ENCODE data around the gene TAF11L12. TPM values are rescaled to one million over a fixed set of nuclear protein-coding genes. Genes with fewer than 3 reads are reported as not detected.
"Not testable (repeated sequence)": the region's sequence is repeated elsewhere in the genome, so short reads cannot be mapped to it uniquely, and the experiment has no call there.

Gene TAF11L12
- total and polyA plus RNA-seq, 2 donors from 2014 or later, result not detected

DNA sequence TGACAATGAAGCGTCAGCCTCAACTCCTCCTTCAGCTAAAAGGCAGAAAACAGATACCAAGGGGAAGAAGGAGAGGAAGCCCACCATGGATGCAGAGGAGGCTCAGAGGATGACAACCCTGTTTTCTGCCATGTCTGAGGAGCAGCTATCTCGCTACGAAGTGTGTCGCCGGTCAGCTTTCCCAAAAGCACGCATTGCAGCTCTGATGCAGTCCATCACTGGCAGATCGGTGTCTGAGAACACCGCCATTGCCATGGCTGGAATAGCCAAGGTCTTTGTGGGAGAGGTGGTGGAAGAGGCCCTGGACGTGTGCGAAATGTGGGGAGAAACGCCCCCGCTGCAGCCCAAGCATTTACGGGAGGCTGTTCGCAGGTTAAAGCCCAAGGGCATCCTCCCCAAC lies 5.2 kb upstream of the TAF11L12 start:
- no peaks in the 10 kb centered on the region for H3K4me1 ChIP-seq (ENCODE audit: control insufficient read depth in 2 of 3, insufficient read depth in 2 of 3, low read depth in 1 of 3, low read length in 3 of 3)
- no peak for TF ChIP-seq CTCF (IDR thresholded peaks at IDR 0.05; ENCODE audit: borderline replicate concordance, extremely low read depth, insufficient read depth)
- no peak for DNase-seq

DNA sequence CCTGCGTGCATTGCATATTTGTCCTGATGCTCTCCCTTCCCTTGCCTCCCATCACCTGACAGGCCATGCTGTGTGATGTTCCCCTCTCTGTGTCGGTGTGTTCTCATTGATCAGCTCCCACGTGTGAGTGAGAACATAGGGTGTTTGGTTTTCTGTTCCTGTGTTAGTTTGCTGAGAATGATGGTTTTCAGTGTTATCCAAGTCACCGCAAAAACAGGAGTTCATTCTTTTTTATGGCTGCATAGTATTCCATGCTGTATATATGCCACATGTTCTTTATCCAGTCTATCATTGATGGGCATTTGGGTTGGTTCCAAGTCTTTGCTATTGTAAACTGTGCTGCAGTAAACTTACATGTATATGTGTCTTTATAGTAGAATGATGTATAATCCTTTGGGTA lies 2.7 kb upstream of the TAF11L12 start:
- H3K9me3 ChIP-seq (ENCODE audit: control insufficient read depth in 2 of 3, insufficient read depth in 1 of 3, low read length in 3 of 3); H3K9ac ChIP-seq (ENCODE audit: low read length in 3 of 3); DNase-seq; H3K27ac ChIP-seq (ENCODE audit: low read depth in 2 of 2, low read length in 2 of 2); intact Hi-C loops (cut with DNase I); H3K27me3 ChIP-seq (ENCODE audit: control insufficient read depth, insufficient read depth, low read length); H3K4me1 ChIP-seq (ENCODE audit: control insufficient read depth in 2 of 3, insufficient read depth in 2 of 3, low read depth in 1 of 3, low read length in 3 of 3); H3K36me3 ChIP-seq (ENCODE audit: control insufficient read depth in 2 of 3, insufficient read depth in 3 of 3, low read length in 3 of 3); FAIRE-seq; H3K4me3 ChIP-seq (ENCODE audit: low read length in 3 of 3): not testable (repeated sequence)

More for the DNA sequence above, 5.2 kb upstream of the TAF11L12 start:
- H3K9me3 ChIP-seq (ENCODE audit: control insufficient read depth in 2 of 3, insufficient read depth in 1 of 3, low read length in 3 of 3), result no peaks in the 10 kb centered on the region
- no peaks in the 10 kb centered on the region for H3K36me3 ChIP-seq (ENCODE audit: control insufficient read depth in 2 of 3, insufficient read depth in 3 of 3, low read length in 3 of 3)
- FAIRE-seq, result no peak
- no peaks in the 10 kb centered on the region for H3K27me3 ChIP-seq (ENCODE audit: control insufficient read depth, insufficient read depth, low read length)
- no peak overlapping the region for H3K4me3 ChIP-seq (ENCODE audit: low read length in 3 of 3)
- intact Hi-C loops (cut with DNase I), result no loop called here
- no peak overlapping the region for H3K27ac ChIP-seq (ENCODE audit: low read depth in 2 of 2, low read length in 2 of 2)
- no peak overlapping the region for H3K9ac ChIP-seq (ENCODE audit: low read length in 3 of 3)

DNA sequence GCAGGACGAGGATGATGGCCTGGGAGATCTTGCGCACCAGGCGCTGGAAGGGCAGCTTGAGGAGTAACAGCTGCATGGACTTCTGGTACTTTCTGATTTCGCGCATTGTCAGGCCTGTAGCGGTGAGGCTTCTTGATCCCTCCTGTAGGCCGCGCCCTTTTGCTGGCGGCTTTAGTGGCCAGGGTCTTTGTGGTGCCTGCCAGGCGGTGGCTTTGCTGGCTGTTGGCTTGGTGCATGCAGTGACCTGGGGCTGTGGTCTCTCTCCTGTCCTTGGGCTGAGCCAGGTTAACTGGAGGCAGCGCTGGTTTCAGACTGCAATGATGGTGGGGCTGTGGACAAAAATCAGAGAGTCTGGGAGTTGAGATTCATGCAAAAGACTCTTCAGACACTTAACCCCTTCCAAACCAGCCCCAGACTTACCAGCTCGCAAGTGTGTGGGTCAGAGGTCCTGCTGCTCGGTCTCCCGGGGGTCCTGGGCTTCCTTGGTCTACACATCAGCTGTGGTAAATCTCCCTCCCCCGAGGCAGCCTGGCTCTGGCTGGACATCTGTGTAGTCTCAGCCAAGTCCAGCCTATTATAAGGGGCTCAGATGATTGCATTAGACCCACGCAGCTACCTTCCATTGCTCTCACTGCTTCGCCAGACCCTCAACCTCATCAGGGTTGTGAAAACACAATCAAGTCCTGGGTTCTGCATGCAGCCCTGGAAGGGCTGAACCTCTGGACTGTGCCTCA lies 4.8 kb downstream of the TAF11L12 start:
- no peaks in the 10 kb centered on the region for H3K4me1 ChIP-seq (ENCODE audit: control insufficient read depth in 2 of 3, insufficient read depth in 2 of 3, low read depth in 1 of 3, low read length in 3 of 3)
- DNase-seq, result no peak
- no peaks in the 10 kb centered on the region for H3K9me3 ChIP-seq (ENCODE audit: control insufficient read depth in 2 of 3, insufficient read depth in 1 of 3, low read length in 3 of 3)
- no peak overlapping the region for H3K27ac ChIP-seq (ENCODE audit: low read depth in 2 of 2, low read length in 2 of 2)
- intact Hi-C loops (cut with DNase I), result no loop called here
- H3K9ac ChIP-seq (ENCODE audit: low read length in 3 of 3), result no peak overlapping the region
- no peak for FAIRE-seq
- H3K27me3 ChIP-seq (ENCODE audit: control insufficient read depth, insufficient read depth, low read length), result no peaks in the 10 kb centered on the region
- H3K4me3 ChIP-seq (ENCODE audit: low read length in 3 of 3), result no peak overlapping the region
- H3K36me3 ChIP-seq (ENCODE audit: control insufficient read depth in 2 of 3, insufficient read depth in 3 of 3, low read length in 3 of 3), result no peaks in the 10 kb centered on the region
- TF ChIP-seq CTCF (IDR thresholded peaks at IDR 0.05; ENCODE audit: borderline replicate concordance, extremely low read depth, insufficient read depth), result no peak

DNA sequence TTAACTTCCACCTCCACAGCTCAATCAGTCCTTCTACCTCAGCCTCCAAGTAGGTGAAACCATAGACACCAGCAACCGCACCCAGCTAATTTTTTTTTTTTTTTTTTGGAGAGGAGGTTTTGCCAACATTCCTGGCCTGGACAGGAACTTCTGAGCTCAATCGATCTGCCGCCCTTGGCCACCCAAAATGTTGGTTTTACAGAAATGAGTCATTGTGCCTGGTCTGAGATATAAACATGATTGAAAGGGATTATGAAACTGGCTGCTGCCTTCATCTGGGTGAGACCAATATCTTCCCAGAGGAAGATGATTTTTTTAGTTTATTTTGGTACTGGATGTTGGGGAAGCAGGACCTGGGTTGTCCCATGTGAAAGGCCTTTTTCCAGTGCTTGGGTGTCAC lies 9.2 kb downstream of the TAF11L12 start:
- H3K4me3 ChIP-seq (ENCODE audit: low read length in 3 of 3), result no peak overlapping the region
- H3K27ac ChIP-seq (ENCODE audit: low read depth in 2 of 2, low read length in 2 of 2), result no peak overlapping the region
- no peaks in the 10 kb centered on the region for H3K36me3 ChIP-seq (ENCODE audit: control insufficient read depth in 2 of 3, insufficient read depth in 3 of 3, low read length in 3 of 3)
- no peak for FAIRE-seq
- no peak for DNase-seq
- no peak for TF ChIP-seq CTCF (IDR thresholded peaks at IDR 0.05; ENCODE audit: borderline replicate concordance, extremely low read depth, insufficient read depth)
- intact Hi-C loops (cut with DNase I), result no loop called here
- H3K27me3 ChIP-seq (ENCODE audit: control insufficient read depth, insufficient read depth, low read length), result no peaks in the 10 kb centered on the region
- H3K4me1 ChIP-seq (ENCODE audit: control insufficient read depth in 2 of 3, insufficient read depth in 2 of 3, low read depth in 1 of 3, low read length in 3 of 3), result no peaks in the 10 kb centered on the region
- H3K9me3 ChIP-seq (ENCODE audit: control insufficient read depth in 2 of 3, insufficient read depth in 1 of 3, low read length in 3 of 3), result no peaks in the 10 kb centered on the region
- no peak overlapping the region for H3K9ac ChIP-seq (ENCODE audit: low read length in 3 of 3)

All from kidney (tissue), 14 donors.